Measurements from ENCODE around the gene FUT8. TPM values are rescaled to one million over a fixed set of nuclear protein-coding genes. Genes with fewer than 3 reads are reported as not detected.

The FUT8 gene
- total and polyA plus RNA-seq, 4 donors, result 1.1 to 14.1 (median 4.0) TPM

DNA sequence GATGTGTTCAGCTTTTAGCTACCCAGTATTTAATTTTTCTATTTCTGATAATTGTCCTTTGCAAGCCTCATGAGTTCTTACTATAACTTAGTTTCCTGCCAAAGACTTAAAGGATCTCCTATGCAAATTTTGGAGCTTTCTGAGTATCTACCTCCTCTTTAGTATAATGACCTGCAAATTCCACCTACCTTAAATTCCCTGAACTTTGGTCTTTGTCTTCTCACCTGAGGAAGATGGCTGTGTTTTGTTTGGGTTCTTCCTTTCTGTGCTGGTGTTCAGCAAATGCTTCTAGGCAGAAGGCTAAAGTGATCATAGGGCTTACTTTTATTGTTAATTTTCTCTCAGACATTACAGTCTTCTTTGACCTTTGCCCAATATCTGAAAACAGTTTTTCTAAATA lies 142.8 kb downstream of the FUT8 start (continued):
- TF ChIP-seq, protein P1, sequence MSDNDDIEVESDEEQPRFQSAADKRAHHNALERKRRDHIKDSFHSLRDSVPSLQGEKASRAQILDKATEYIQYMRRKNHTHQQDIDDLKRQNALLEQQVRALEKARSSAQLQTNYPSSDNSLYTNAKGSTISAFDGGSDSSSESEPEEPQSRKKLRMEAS (IDR thresholded peaks at IDR 0.05), result no peak
- no peak for TF ChIP-seq YY1 (IDR thresholded peaks at IDR 0.05)
- TF ChIP-seq FOXA1 (IDR thresholded peaks at IDR 0.05), result no peak
- TF ChIP-seq JUND (IDR thresholded peaks at IDR 0.05), result no peak
- TF ChIP-seq SP1 (IDR thresholded peaks at IDR 0.05), result no peak

DNA sequence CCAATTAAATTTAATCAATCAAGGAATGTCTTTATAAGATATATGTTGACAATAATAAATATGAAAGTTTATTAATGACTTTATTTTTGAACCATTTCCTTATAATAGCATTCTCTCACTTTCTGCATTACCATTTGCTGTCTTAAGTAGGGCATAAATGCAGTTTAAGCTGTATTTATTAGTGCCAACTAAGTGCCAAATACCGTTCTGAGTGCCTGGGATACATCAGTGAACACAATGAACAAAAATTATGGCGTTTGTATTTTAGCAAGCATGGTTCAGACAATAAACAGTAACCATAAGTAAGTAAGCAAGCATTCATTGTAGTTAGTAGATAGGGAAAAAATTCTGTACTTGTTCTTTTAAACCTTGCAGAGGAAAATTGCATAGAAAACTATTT lies 145.8 kb downstream of the FUT8 start:
- no peaks in the 10 kb centered on the region for H3K36me3 ChIP-seq (ENCODE audit: control insufficient read depth in 4 of 4, insufficient read depth in 3 of 4, low read depth in 1 of 4, low read length in 3 of 4)
- no peak for DNase-seq (ENCODE audit: low spot score)

More for the DNA sequence above, 145.8 kb downstream of the FUT8 start:
- Histone ChIP-seq H3K4me3 (ENCODE audit: low read depth in 1 of 3, low read length in 3 of 3) (no peak overlapping the region), H3K27ac (ENCODE audit: low read depth in 1 of 2, low read length in 2 of 2) (no peak overlapping the region), H3K4me1 (ENCODE audit: control insufficient read depth in 4 of 4, insufficient read depth in 4 of 4, low read length in 3 of 4) (no peaks in the 10 kb centered on the region), H3K9me3 (ENCODE audit: control insufficient read depth in 4 of 4, low read length in 3 of 4) (no peaks in the 10 kb centered on the region), H3K27me3 (ENCODE audit: control insufficient read depth in 4 of 4, insufficient read depth in 4 of 4, low read length in 3 of 4) (no peaks in the 10 kb centered on the region), H3K9ac (ENCODE audit: low read depth in 1 of 2, low read length in 2 of 2) (no peak overlapping the region)
- TF ChIP-seq FOXA1 (IDR thresholded peaks at IDR 0.05), result no peak
- no peak for TF ChIP-seq JUND (IDR thresholded peaks at IDR 0.05)
- no peak for TF ChIP-seq RAD21 (IDR thresholded peaks at IDR 0.05)
- no peak for TF ChIP-seq NR2F2 (IDR thresholded peaks at IDR 0.05)
- TF ChIP-seq, protein P2, sequence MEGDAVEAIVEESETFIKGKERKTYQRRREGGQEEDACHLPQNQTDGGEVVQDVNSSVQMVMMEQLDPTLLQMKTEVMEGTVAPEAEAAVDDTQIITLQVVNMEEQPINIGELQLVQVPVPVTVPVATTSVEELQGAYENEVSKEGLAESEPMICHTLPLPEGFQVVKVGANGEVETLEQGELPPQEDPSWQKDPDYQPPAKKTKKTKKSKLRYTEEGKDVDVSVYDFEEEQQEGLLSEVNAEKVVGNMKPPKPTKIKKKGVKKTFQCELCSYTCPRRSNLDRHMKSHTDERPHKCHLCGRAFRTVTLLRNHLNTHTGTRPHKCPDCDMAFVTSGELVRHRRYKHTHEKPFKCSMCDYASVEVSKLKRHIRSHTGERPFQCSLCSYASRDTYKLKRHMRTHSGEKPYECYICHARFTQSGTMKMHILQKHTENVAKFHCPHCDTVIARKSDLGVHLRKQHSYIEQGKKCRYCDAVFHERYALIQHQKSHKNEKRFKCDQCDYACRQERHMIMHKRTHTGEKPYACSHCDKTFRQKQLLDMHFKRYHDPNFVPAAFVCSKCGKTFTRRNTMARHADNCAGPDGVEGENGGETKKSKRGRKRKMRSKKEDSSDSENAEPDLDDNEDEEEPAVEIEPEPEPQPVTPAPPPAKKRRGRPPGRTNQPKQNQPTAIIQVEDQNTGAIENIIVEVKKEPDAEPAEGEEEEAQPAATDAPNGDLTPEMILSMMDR (IDR thresholded peaks at IDR 0.05; ENCODE audit: low read depth, low read length, missing input control), result no peak
- TF ChIP-seq HNF4G (IDR thresholded peaks at IDR 0.05), result no peak
- TF ChIP-seq, protein P3, sequence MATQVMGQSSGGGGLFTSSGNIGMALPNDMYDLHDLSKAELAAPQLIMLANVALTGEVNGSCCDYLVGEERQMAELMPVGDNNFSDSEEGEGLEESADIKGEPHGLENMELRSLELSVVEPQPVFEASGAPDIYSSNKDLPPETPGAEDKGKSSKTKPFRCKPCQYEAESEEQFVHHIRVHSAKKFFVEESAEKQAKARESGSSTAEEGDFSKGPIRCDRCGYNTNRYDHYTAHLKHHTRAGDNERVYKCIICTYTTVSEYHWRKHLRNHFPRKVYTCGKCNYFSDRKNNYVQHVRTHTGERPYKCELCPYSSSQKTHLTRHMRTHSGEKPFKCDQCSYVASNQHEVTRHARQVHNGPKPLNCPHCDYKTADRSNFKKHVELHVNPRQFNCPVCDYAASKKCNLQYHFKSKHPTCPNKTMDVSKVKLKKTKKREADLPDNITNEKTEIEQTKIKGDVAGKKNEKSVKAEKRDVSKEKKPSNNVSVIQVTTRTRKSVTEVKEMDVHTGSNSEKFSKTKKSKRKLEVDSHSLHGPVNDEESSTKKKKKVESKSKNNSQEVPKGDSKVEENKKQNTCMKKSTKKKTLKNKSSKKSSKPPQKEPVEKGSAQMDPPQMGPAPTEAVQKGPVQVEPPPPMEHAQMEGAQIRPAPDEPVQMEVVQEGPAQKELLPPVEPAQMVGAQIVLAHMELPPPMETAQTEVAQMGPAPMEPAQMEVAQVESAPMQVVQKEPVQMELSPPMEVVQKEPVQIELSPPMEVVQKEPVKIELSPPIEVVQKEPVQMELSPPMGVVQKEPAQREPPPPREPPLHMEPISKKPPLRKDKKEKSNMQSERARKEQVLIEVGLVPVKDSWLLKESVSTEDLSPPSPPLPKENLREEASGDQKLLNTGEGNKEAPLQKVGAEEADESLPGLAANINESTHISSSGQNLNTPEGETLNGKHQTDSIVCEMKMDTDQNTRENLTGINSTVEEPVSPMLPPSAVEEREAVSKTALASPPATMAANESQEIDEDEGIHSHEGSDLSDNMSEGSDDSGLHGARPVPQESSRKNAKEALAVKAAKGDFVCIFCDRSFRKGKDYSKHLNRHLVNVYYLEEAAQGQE (IDR thresholded peaks at IDR 0.05), result no peak
- no peak for TF ChIP-seq FOXA2 (IDR thresholded peaks at IDR 0.05)
- TF ChIP-seq EGR1 (IDR thresholded peaks at IDR 0.05; ENCODE audit: low read depth in 2 of 2), result no peak
- TF ChIP-seq, protein P1 (IDR thresholded peaks at IDR 0.05), result no peak
- no peak for TF ChIP-seq SP1 (IDR thresholded peaks at IDR 0.05)
- no peak for TF ChIP-seq HNF4A (conservative IDR thresholded peaks at IDR 0.05)
- TF ChIP-seq, protein P4, sequence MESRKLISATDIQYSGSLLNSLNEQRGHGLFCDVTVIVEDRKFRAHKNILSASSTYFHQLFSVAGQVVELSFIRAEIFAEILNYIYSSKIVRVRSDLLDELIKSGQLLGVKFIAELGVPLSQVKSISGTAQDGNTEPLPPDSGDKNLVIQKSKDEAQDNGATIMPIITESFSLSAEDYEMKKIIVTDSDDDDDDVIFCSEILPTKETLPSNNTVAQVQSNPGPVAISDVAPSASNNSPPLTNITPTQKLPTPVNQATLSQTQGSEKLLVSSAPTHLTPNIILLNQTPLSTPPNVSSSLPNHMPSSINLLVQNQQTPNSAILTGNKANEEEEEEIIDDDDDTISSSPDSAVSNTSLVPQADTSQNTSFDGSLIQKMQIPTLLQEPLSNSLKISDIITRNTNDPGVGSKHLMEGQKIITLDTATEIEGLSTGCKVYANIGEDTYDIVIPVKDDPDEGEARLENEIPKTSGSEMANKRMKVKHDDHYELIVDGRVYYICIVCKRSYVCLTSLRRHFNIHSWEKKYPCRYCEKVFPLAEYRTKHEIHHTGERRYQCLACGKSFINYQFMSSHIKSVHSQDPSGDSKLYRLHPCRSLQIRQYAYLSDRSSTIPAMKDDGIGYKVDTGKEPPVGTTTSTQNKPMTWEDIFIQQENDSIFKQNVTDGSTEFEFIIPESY (IDR thresholded peaks at IDR 0.05), result no peak
- TF ChIP-seq YY1 (IDR thresholded peaks at IDR 0.05), result no peak
- no peak for TF ChIP-seq TAF1 (conservative IDR thresholded peaks at IDR 0.05)
- no peak for TF ChIP-seq GABPA (IDR thresholded peaks at IDR 0.05 in 1 of 2, conservative IDR thresholded peaks at IDR 0.05 in 1 of 2)
- TF ChIP-seq RXRA (IDR thresholded peaks at IDR 0.05), result no peak
- TF ChIP-seq, protein P5, sequence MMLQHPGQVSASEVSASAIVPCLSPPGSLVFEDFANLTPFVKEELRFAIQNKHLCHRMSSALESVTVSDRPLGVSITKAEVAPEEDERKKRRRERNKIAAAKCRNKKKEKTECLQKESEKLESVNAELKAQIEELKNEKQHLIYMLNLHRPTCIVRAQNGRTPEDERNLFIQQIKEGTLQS (IDR thresholded peaks at IDR 0.05), result no peak
- 85% methylated on average over 2 of the region's 2 CpGs for WGBS

Data from liver (tissue), 9 donors.